ENCODE results near the gene TBC1D22B. TPM values are rescaled to one million over a fixed set of nuclear protein-coding genes. Genes with fewer than 3 reads are reported as not detected.

The TBC1D22B gene
- total RNA-seq, 1 experiment from 2014 or later, result 12.9 TPM

GRCh38 chr6:37282371-37282770 is 24.8 kb downstream of the TBC1D22B start:
- no peak for DNase-seq
- no peak overlapping the region for H2BK15ac ChIP-seq (ENCODE audit: low read depth, low read length)
- no peak overlapping the region for H3K56ac ChIP-seq (ENCODE audit: insufficient read length, low read depth, low read length)
- H2AK5ac ChIP-seq (ENCODE audit: insufficient read length, low read length), result no peak overlapping the region
- Mint-ChIP-seq H3K27me3 (ENCODE audit: low read depth) (no peaks in the 10 kb centered on the region), H3K4me1 (no peaks in the 10 kb centered on the region), H3K36me3 (ENCODE audit: insufficient read depth in 1 of 3, low read depth in 3 of 3) (peaks cover 24 to 59% (median 57%) of the 10 kb centered on the region in 3 experiments; a peak in 6 of 7 replicates), H3K4me3 (no peak overlapping the region), H3K27ac (no peak overlapping the region), H3K9me3 (no peaks in the 10 kb centered on the region)
- H3T11ph ChIP-seq (ENCODE audit: low read length), result no peak overlapping the region
- no peak overlapping the region for H2BK20ac ChIP-seq (ENCODE audit: low read depth, low read length, poor library complexity, severe bottlenecking)
- WGBS (ENCODE audit: extremely low coverage, insufficient read length, low lambda C conversion rate), result no CpG with 5 or more reads among the region's 2 CpGs
- H3K23me2 ChIP-seq (ENCODE audit: insufficient read length, low read depth, low read length, poor library complexity, severe bottlenecking), result no peaks in the 10 kb centered on the region
- no peak overlapping the region for H3K4me2 ChIP-seq (ENCODE audit: insufficient read depth, insufficient read length, low read length)
- peaks cover 2% of the 10 kb centered on the region for H4K20me1 ChIP-seq (ENCODE audit: control insufficient read depth, insufficient read depth, insufficient read length)
- H3K14ac ChIP-seq (ENCODE audit: insufficient read depth, low read length), result no peak overlapping the region
- no peaks in the 10 kb centered on the region for H3K79me1 ChIP-seq (ENCODE audit: insufficient read depth, low read depth, low read length, poor library complexity, severe bottlenecking)
- H2BK5ac ChIP-seq (ENCODE audit: insufficient read length, low read length), result no peak overlapping the region
- H4K8ac ChIP-seq (replicated peaks; ENCODE audit: insufficient read length, low read depth, low read length), result no peak overlapping the region
- H2BK12ac ChIP-seq (ENCODE audit: insufficient read length, low read depth, low read length), result no peak overlapping the region
- no peaks in the 10 kb centered on the region for H3K27me3 ChIP-seq (ENCODE audit: insufficient read depth, low read length)
- H4K91ac ChIP-seq (ENCODE audit: insufficient read length, low read depth, low read length), result no peak overlapping the region
- no peaks in the 10 kb centered on the region for H3K79me2 ChIP-seq (ENCODE audit: insufficient read depth, low read length)
- no peak overlapping the region for H2BK120ac ChIP-seq (ENCODE audit: low read depth, low read length, poor library complexity, severe bottlenecking)
- no peaks in the 10 kb centered on the region for H3K4me1 ChIP-seq (ENCODE audit: insufficient read depth, low read length)
- no peak overlapping the region for H3K27ac ChIP-seq (ENCODE audit: insufficient read length, low read depth, low read length)
- no peak overlapping the region for H3K23ac ChIP-seq (ENCODE audit: insufficient read length, low read depth, low read length)
- TF ChIP-seq CTCF (conservative IDR thresholded peaks at IDR 0.05), result no peak
- H3K4ac ChIP-seq (ENCODE audit: low read depth, low read length), result no peak overlapping the region
- no peak overlapping the region for H3K9ac ChIP-seq (ENCODE audit: extremely low read depth, insufficient read length, low read length)
- no peak overlapping the region for H2AFZ ChIP-seq (ENCODE audit: low read length)
- H4K5ac ChIP-seq (ENCODE audit: insufficient read length, low read depth, low read length), result no peak overlapping the region
- no peak overlapping the region for H3K18ac ChIP-seq (ENCODE audit: insufficient read length, low read depth, low read length)
- H3K9me3 ChIP-seq (ENCODE audit: control insufficient read depth, low read depth, low read length), result no peaks in the 10 kb centered on the region
